Sigmoid colon (tissue), 7 donors: ENCODE measurements around the gene HNRNPUL1. TPM values are rescaled to one million over a fixed set of nuclear protein-coding genes. Genes with fewer than 3 reads are reported as not detected.
"Not testable (repeated sequence)": the region's sequence is repeated elsewhere in the genome, so short reads cannot be mapped to it uniquely, and the experiment has no call there.

Experiments used
- DNase-seq: peaks from one replicate; pipeline ENCODE4 v3.0.0-alpha.2; 2019
- H3K27ac ChIP-seq, 4 donors: fragments of 200-600 bp; sonication (generic); one replicate each; pipeline ENCODE4 v1.5.1; 2016 to 2019; ENCODE audit warnings: mild to moderate bottlenecking in 1 of 4
- H3K27me3 ChIP-seq, 3 donors: fragments of 200-600 bp; sonication (generic); one replicate each; pipeline ENCODE4 v1.5.1; 2019; ENCODE audit warnings: mild to moderate bottlenecking in 1 of 3
- H3K36me3 ChIP-seq, 4 donors: fragments of 200-600 bp; sonication (generic); one replicate each; pipeline ENCODE4 v1.5.1; 2016 to 2019
- H3K4me1 ChIP-seq, 4 donors: fragments of 200-600 bp; sonication (generic); one replicate each; pipeline ENCODE4 v1.5.1; 2017 to 2019
- H3K4me3 ChIP-seq, 4 donors: fragments of 200-600 bp; sonication (generic); one replicate each; pipeline ENCODE4 v1.5.1; 2017 to 2019; ENCODE audit warnings: mild to moderate bottlenecking in 2 of 4, moderate library complexity in 1 of 4
- H3K9me3 ChIP-seq, 4 donors: fragments of 200-600 bp in 3 of 4; sonication (generic) in 3 of 4; one replicate each; pipeline versions ENCODE4 v1.5.1 to v1.6.1; 2013 to 2019
- CTCF ChIP-seq, 4 experiments: fragments of 450-650 bp in 3 of 4; fragments of 200-600 bp in 1 of 4; IDR thresholded peaks; one replicate each; pipeline ENCODE4 v1.5.1; 2016 to 2019; ENCODE audit warnings: antibody characterized with exemption in 4 of 4, mild to moderate bottlenecking in 3 of 4, moderate library complexity in 2 of 4
- EP300 ChIP-seq, 4 donors: sonication (generic); formaldehyde crosslinking; IDR thresholded peaks; one replicate each; pipeline ENCODE4 v1.6.1; 2017; ENCODE audit warnings: antibody characterized with exemption in 4 of 4
- POLR2A ChIP-seq, 2 donors: fragments of 450-650 bp; IDR thresholded peaks; one replicate each; pipeline ENCODE4 v1.6.1; 2016; ENCODE audit warnings: antibody characterized with exemption in 2 of 2, mild to moderate bottlenecking in 2 of 2, moderate library complexity in 2 of 2
- POLR2AphosphoS5 ChIP-seq, 4 donors: sonication (generic); formaldehyde crosslinking; IDR thresholded peaks; one replicate each; pipeline ENCODE4 v1.6.1; 2017; ENCODE audit warnings: antibody characterized with exemption in 4 of 4
- WGBS, 2 donors: extraction: QIAGEN DNeasy Blood & Tissue Kit; methylation state at CpG; one replicate each; pipeline ENCODE4 v1.1.7; 2013; 5-methylcytosine and 5-hydroxymethylcytosine counted together
- intact Hi-C: fragments of 100-400 bp; cut with DNase I; formaldehyde crosslinking; loops from one replicate; pipeline ENCODE4 v1.15.1; 2023
- polyA plus RNA-seq, 3 donors: library from polyadenylated mRNA; stranded (reverse); fragments of 200-250 nt; gene quantifications; one replicate each; pipeline ENCODE4 v1.2.3, GENCODE V29; 2013
- total RNA-seq, 4 donors: library from RNA; depleted of rRNA; stranded (reverse); fragments of >200 nt; gene quantifications; one replicate each; pipeline ENCODE4 v1.1.0, GENCODE V29; 2016
- donor health status: healthy with polysubstance abuse.
- donor health status: Bipolar disorder and iron deficiency.
- donor health status: healthy.

Gene HNRNPUL1
- total and polyA plus RNA-seq, 7 donors: 61.9 to 153 (median 129) TPM

DNA sequence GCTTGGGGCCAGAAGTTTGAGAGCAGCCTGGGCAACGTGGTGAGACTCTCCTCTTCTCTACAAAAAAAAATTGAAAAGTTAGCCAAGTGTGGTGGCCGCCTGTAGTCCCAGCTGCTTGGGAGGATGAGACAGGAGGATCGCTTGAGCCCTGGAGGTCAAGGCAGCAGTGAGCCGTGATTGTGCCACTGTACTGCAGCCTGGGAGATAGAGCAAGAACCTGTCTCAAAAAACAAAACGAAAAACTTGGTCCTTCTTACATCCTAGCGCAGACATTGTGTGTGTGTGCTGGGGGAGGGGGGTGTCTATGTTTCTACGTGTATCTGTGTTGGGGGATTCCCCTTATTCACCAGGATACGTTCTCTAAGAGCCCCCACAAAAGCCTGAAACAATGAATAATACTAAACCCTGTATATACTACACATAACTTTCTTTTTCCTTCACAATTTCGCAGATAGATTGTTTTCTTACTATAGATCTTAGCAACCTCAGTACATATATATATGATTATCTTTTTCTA lies 37.2 kb upstream of the HNRNPUL1 start:
- 35 to 51% methylated on average over 9 of the region's 9 CpGs for WGBS, 2 donors
- intact Hi-C loops: loop anchor here (2.0 kb wide), 1 partner anchor 34 kb away; no protein-coding TSS in a partner anchor
- no peak for DNase-seq
- Histone ChIP-seq H3K4me3 (peak overlapping the region; percentile 37 to 59 (median 52)), H3K27ac (peak overlapping the region; percentile 92 to 98 (median 96)), H3K4me1 (peaks cover 0 to 61% (median 41%) of the 10 kb centered on the region in 4 donors), H3K36me3 (peaks cover 0 to 22% (median 3%) of the 10 kb centered on the region in 4 donors), H3K27me3 (no peaks in the 10 kb centered on the region), H3K9me3 (no peaks in the 10 kb centered on the region)
- no peak for TF ChIP-seq POLR2A (IDR thresholded peaks at IDR 0.05)
- TF ChIP-seq CTCF (IDR thresholded peaks at IDR 0.05): no peak
- no peak for TF ChIP-seq EP300 (IDR thresholded peaks at IDR 0.05)
- no peak for TF ChIP-seq POLR2AphosphoS5 (IDR thresholded peaks at IDR 0.05)

DNA sequence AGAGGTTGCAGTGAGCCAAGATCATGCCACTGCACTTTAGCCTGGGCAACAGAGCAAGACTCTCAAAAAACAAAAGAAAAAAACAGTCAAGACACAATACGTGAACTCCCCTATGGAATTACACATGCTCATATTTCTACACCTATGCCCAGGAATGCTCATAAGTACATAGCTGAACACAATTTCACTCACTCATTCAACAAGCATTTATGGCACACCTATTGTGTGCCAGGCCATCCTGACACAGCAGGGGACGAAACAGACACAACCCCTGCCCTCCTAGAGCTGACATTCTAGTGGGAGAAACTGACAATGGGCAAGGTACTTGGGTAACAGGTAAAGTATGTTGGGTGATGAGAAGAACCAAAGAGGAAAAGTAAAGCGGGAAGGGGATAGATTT lies 35.7 kb upstream of the HNRNPUL1 start:
- peaks cover 0 to 52% (median 33%) of the 10 kb centered on the region in 4 donors for H3K4me1 ChIP-seq

DNA sequence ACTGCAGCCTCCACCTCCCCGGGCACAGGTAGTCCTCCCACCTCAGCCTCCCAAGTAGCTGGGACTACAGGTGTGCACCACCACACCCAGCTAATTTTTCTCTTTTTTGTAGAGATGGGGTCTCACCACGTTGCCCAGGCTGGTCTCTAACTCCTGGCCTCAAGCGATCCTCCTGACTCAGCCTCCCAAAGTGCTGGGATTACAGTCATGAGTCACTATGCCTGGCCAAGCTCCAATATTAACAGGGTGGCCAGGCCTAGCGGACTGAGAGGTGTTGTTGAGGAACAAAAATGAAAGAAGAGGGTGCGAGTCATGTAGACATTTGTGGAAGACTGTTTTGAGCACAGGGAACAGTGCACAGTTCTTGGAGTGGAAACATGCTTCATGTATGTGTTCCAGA lies 34.8 kb upstream of the HNRNPUL1 start:
- H3K27ac ChIP-seq, H3K4me3 ChIP-seq, H3K27me3 ChIP-seq, DNase-seq, intact Hi-C loops, H3K9me3 ChIP-seq: not testable (repeated sequence)
- Histone ChIP-seq H3K36me3 (peaks cover 7 to 37% (median 12%) of the 10 kb centered on the region in 4 donors), H3K4me1 (peaks cover 0 to 43% (median 25%) of the 10 kb centered on the region in 4 donors)
- WGBS, 2 donors: 85 to 87% methylated on average over 5 of the region's 5 CpGs

More for the DNA sequence above, 35.7 kb upstream of the HNRNPUL1 start:
- no peak for DNase-seq
- H3K27ac ChIP-seq: no peak overlapping the region
- intact Hi-C loops: no loop called here
- no peaks in the 10 kb centered on the region for H3K27me3 ChIP-seq
- no peak for TF ChIP-seq POLR2AphosphoS5 (IDR thresholded peaks at IDR 0.05)
- no peak for TF ChIP-seq CTCF (IDR thresholded peaks at IDR 0.05)
- TF ChIP-seq POLR2A (IDR thresholded peaks at IDR 0.05): no peak
- WGBS, 2 donors: 81 to 84% methylated on average over 3 of the region's 3 CpGs
- no peak overlapping the region for H3K4me3 ChIP-seq
- no peaks in the 10 kb centered on the region for H3K9me3 ChIP-seq
- peaks cover 0 to 31% (median 4%) of the 10 kb centered on the region in 4 donors for H3K36me3 ChIP-seq

GRCh38 chr19:41230067-41230857 lies 33.9 kb upstream of the HNRNPUL1 start:
- H3K27ac ChIP-seq: no peak overlapping the region
- TF ChIP-seq CTCF (IDR thresholded peaks at IDR 0.05) (no peak), POLR2AphosphoS5 (IDR thresholded peaks at IDR 0.05) (no peak), EP300 (IDR thresholded peaks at IDR 0.05) (no peak)

DNA sequence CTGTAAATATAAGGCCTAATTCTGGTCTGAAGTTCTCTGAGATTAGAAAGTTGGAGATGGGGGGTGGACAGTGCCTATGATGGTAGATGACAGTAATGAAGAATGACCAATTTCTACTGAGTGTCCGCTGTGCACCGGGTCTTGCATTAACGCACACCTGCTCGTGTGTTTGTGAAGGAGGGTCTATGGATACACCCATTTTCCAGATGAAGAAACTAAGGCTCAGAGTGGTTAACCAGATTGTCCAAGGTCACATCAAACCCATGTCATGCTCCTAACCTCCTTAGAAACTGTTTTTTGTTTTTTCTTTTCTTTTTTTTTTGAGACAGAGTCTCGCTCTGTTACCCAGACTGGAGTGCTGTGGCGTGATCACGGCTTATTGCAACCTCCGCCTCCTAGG lies 31.5 kb upstream of the HNRNPUL1 start:
- TF ChIP-seq EP300 (IDR thresholded peaks at IDR 0.05) (no peak), POLR2A (IDR thresholded peaks at IDR 0.05) (no peak), CTCF (IDR thresholded peaks at IDR 0.05) (no peak), POLR2AphosphoS5 (IDR thresholded peaks at IDR 0.05) (no peak)
- Histone ChIP-seq H3K27ac (no peak overlapping the region), H3K27me3 (no peaks in the 10 kb centered on the region)

More at GRCh38 chr19:41230067-41230857, 33.9 kb upstream of the HNRNPUL1 start:
- H3K4me1 ChIP-seq: peaks cover 0 to 37% (median 23%) of the 10 kb centered on the region in 4 donors
- 94% methylated on average over 3 of the region's 3 CpGs for WGBS, 2 donors
- H3K4me3 ChIP-seq: no peak overlapping the region
- no peak for DNase-seq
- peaks cover 13 to 45% (median 17%) of the 10 kb centered on the region in 4 donors for H3K36me3 ChIP-seq
- H3K9me3 ChIP-seq: no peaks in the 10 kb centered on the region
- intact Hi-C loops: no loop called here
- no peaks in the 10 kb centered on the region for H3K27me3 ChIP-seq

More for the DNA sequence above, 31.5 kb upstream of the HNRNPUL1 start:
- intact Hi-C loops: no loop called here
- no peak overlapping the region for H3K4me3 ChIP-seq
- H3K9me3 ChIP-seq: no peaks in the 10 kb centered on the region
- H3K36me3 ChIP-seq: peaks cover 21 to 70% (median 24%) of the 10 kb centered on the region in 4 donors
- H3K4me1 ChIP-seq: peaks cover 0 to 12% (median 5%) of the 10 kb centered on the region in 4 donors
- DNase-seq: no peak
- WGBS, 2 donors: 95 to 96% methylated on average over 8 of the region's 8 CpGs
